Body of pancreas (tissue), 4 donors: ENCODE results near the gene TMEM202.

Experiments
- CTCF ChIP-seq, 7 experiments: fragments of 450-650 bp in 4 of 7; fragments of 200-600 bp in 3 of 7; sonication (generic) in 3 of 7; IDR thresholded peaks; one replicate each; pipeline ENCODE4 v1.5.1; 2016 to 2019; ENCODE audit warnings: antibody characterized with exemption in 7 of 7
- POLR2A ChIP-seq, 3 donors: fragments of 450-650 bp; IDR thresholded peaks; one replicate each; pipeline ENCODE4 v1.6.1; 2016; ENCODE audit warnings: antibody characterized with exemption in 3 of 3, mild to moderate bottlenecking in 2 of 3

DNA sequence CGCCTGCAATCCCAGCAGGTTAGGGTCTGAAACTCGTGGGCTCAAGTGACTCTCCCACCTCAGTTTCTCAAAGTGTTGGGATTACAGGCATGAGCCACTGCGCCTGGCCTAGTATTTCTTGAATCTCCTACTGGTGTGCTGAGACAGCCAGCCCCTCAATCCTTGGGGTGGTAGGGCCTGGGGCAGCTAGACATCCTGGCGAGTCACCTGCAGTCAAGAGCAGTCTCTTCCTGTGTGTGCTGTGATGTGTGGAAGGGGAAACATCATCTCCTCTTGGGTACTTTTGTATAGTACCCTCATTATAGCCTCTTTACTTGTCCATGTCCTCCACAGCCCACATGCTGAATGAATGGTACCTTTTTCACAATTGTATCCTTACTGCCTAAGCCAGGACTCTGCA, 17.4 kb upstream of the TMEM202 start:
- no peak for TF ChIP-seq CTCF (IDR thresholded peaks at IDR 0.05)
- TF ChIP-seq POLR2A (IDR thresholded peaks at IDR 0.05), result no peak
